ENCODE data around the gene EPB41L2. TPM values are rescaled to one million over a fixed set of nuclear protein-coding genes. Genes with fewer than 3 reads are reported as not detected.

The EPB41L2 gene
- total RNA-seq, 1 donor from 2014 or later, result 136 TPM

GRCh38 chr6:130869681-130870080 is 193.4 kb downstream of the EPB41L2 start:
- Mint-ChIP-seq H3K27me3 (ENCODE audit: low read depth, unreplicated experiment) (no peaks in the 10 kb centered on the region), H3K4me1 (ENCODE audit: low read depth, unreplicated experiment) (peaks cover 17% of the 10 kb centered on the region), H3K4me3 (ENCODE audit: unreplicated experiment) (no peak overlapping the region), H3K27ac (ENCODE audit: unreplicated experiment) (no peak overlapping the region), H3K36me3 (ENCODE audit: low read depth, unreplicated experiment) (peaks cover 5% of the 10 kb centered on the region), H3K9me3 (ENCODE audit: unreplicated experiment) (no peaks in the 10 kb centered on the region)
- Histone ChIP-seq H3K36me3 (ENCODE audit: insufficient read depth, low read length) (no peaks in the 10 kb centered on the region), H3K4me2 (ENCODE audit: low read length) (no peak overlapping the region), H3K27me3 (ENCODE audit: insufficient read depth, low read length) (no peaks in the 10 kb centered on the region), H3K79me2 (ENCODE audit: insufficient read depth, low read length) (no peaks in the 10 kb centered on the region), H3K9ac (ENCODE audit: low read length) (no peak overlapping the region), H3K4me1 (ENCODE audit: insufficient read depth, low read length) (no peaks in the 10 kb centered on the region), H3K4me3 (ENCODE audit: insufficient read depth, low read depth, low read length) (no peak overlapping the region), H3K27ac (ENCODE audit: low read depth, low read length) (no peak overlapping the region), H3K9me3 (ENCODE audit: insufficient read depth, low read depth, low read length) (no peaks in the 10 kb centered on the region), H2AFZ (ENCODE audit: low read depth, low read length) (no peak overlapping the region), H4K20me1 (ENCODE audit: insufficient read depth, low read length) (no peaks in the 10 kb centered on the region)
- TF ChIP-seq, protein P1, sequence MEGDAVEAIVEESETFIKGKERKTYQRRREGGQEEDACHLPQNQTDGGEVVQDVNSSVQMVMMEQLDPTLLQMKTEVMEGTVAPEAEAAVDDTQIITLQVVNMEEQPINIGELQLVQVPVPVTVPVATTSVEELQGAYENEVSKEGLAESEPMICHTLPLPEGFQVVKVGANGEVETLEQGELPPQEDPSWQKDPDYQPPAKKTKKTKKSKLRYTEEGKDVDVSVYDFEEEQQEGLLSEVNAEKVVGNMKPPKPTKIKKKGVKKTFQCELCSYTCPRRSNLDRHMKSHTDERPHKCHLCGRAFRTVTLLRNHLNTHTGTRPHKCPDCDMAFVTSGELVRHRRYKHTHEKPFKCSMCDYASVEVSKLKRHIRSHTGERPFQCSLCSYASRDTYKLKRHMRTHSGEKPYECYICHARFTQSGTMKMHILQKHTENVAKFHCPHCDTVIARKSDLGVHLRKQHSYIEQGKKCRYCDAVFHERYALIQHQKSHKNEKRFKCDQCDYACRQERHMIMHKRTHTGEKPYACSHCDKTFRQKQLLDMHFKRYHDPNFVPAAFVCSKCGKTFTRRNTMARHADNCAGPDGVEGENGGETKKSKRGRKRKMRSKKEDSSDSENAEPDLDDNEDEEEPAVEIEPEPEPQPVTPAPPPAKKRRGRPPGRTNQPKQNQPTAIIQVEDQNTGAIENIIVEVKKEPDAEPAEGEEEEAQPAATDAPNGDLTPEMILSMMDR (IDR thresholded peaks at IDR 0.05; ENCODE audit: insufficient read depth, low read depth, low read length), result no peak
- no peak for TF ChIP-seq EZH2 (IDR thresholded peaks at IDR 0.05; ENCODE audit: insufficient read depth, low read length)
- no peak for FAIRE-seq
- DNase-seq (ENCODE audit: low read depth), result no peak

DNA sequence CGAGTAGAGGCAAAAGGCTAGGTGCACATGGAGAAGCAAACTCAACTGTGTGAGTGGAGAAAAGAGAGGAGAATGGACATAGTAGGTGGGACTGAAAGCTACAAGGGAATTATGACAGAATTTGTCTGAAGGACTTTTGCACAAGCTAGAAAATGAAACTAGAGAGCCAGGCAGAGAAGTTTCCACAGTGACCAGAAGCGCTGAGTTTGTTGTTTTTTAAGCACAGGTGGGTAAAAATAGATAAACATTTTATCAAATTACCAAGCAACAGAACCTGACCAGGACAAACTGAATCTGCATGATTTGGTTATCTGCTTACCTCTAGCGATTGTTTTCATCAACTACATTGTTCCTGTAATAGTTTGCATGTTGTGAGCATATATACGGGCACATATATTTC is 197.3 kb downstream of the EPB41L2 start:
- H3K9me3 Mint-ChIP-seq (ENCODE audit: unreplicated experiment), result no peaks in the 10 kb centered on the region
- FAIRE-seq (no peak), DNase-seq (ENCODE audit: low read depth) (no peak)
- H3K4me3 Mint-ChIP-seq (ENCODE audit: unreplicated experiment), result no peak overlapping the region
- H3K27me3 Mint-ChIP-seq (ENCODE audit: low read depth, unreplicated experiment), result no peaks in the 10 kb centered on the region
- no peak overlapping the region for H3K4me2 ChIP-seq (ENCODE audit: low read length)
- peaks cover 3% of the 10 kb centered on the region for H3K36me3 Mint-ChIP-seq (ENCODE audit: low read depth, unreplicated experiment)
- H3K4me1 ChIP-seq (ENCODE audit: insufficient read depth, low read length), result no peaks in the 10 kb centered on the region
- H4K20me1 ChIP-seq (ENCODE audit: insufficient read depth, low read length), result no peaks in the 10 kb centered on the region
- no peaks in the 10 kb centered on the region for H3K27me3 ChIP-seq (ENCODE audit: insufficient read depth, low read length)
- H3K27ac ChIP-seq (ENCODE audit: low read depth, low read length), result no peak overlapping the region
- no peak overlapping the region for H3K27ac Mint-ChIP-seq (ENCODE audit: unreplicated experiment)
- no peak overlapping the region for H3K4me3 ChIP-seq (ENCODE audit: insufficient read depth, low read depth, low read length)
- H3K79me2 ChIP-seq (ENCODE audit: insufficient read depth, low read length), result no peaks in the 10 kb centered on the region
- TF ChIP-seq, protein P1 (IDR thresholded peaks at IDR 0.05; ENCODE audit: insufficient read depth, low read depth, low read length), result no peak
- no peak for TF ChIP-seq EZH2 (IDR thresholded peaks at IDR 0.05; ENCODE audit: insufficient read depth, low read length)
- no peaks in the 10 kb centered on the region for H3K9me3 ChIP-seq (ENCODE audit: insufficient read depth, low read depth, low read length)
- H3K9ac ChIP-seq (ENCODE audit: low read length), result no peak overlapping the region
- H3K4me1 Mint-ChIP-seq (ENCODE audit: low read depth, unreplicated experiment), result no peaks in the 10 kb centered on the region
- no peak overlapping the region for H2AFZ ChIP-seq (ENCODE audit: low read depth, low read length)
- no peaks in the 10 kb centered on the region for H3K36me3 ChIP-seq (ENCODE audit: insufficient read depth, low read length)

GRCh38 chr6:130864344-130864743 is 198.7 kb downstream of the EPB41L2 start:
- Histone ChIP-seq H4K20me1 (ENCODE audit: insufficient read depth, low read length) (no peaks in the 10 kb centered on the region), H3K4me3 (ENCODE audit: insufficient read depth, low read depth, low read length) (no peak overlapping the region), H3K4me2 (ENCODE audit: low read length) (no peak overlapping the region), H2AFZ (ENCODE audit: low read depth, low read length) (no peak overlapping the region), H3K27ac (ENCODE audit: low read depth, low read length) (no peak overlapping the region), H3K9ac (ENCODE audit: low read length) (no peak overlapping the region), H3K27me3 (ENCODE audit: insufficient read depth, low read length) (no peaks in the 10 kb centered on the region), H3K4me1 (ENCODE audit: insufficient read depth, low read length) (no peaks in the 10 kb centered on the region), H3K79me2 (ENCODE audit: insufficient read depth, low read length) (no peaks in the 10 kb centered on the region), H3K9me3 (ENCODE audit: insufficient read depth, low read depth, low read length) (no peaks in the 10 kb centered on the region), H3K36me3 (ENCODE audit: insufficient read depth, low read length) (no peaks in the 10 kb centered on the region)
- no peak for FAIRE-seq
- Mint-ChIP-seq H3K36me3 (ENCODE audit: low read depth, unreplicated experiment) (no peaks in the 10 kb centered on the region), H3K4me3 (ENCODE audit: unreplicated experiment) (no peak overlapping the region), H3K27ac (ENCODE audit: unreplicated experiment) (no peak overlapping the region), H3K9me3 (ENCODE audit: unreplicated experiment) (peaks cover 3% of the 10 kb centered on the region), H3K27me3 (ENCODE audit: low read depth, unreplicated experiment) (no peaks in the 10 kb centered on the region), H3K4me1 (ENCODE audit: low read depth, unreplicated experiment) (no peaks in the 10 kb centered on the region)
- TF ChIP-seq EZH2 (IDR thresholded peaks at IDR 0.05; ENCODE audit: insufficient read depth, low read length), result no peak
- TF ChIP-seq, protein P1 (IDR thresholded peaks at IDR 0.05; ENCODE audit: insufficient read depth, low read depth, low read length), result no peak
- no peak for DNase-seq (ENCODE audit: low read depth)
